Mesenchymal stem cell (in vitro differentiated cells and primary cell): ENCODE results near the gene THADA.

ENCODE experiments used
- DNase-seq: peaks from one replicate; pipeline ENCODE4 v3.0.0-alpha.2; 2013
- H2AFZ ChIP-seq: one replicate; pipeline ENCODE4 v1.6.1; 2013; ENCODE audit warnings: low read depth, mild to moderate bottlenecking, control low read depth, inconsistent platforms, low read length, moderate library complexity
- H2AK5ac ChIP-seq: 2 replicates; pipeline ENCODE4 v1.6.1; 2013; ENCODE audit warnings: low read length, moderate library complexity, mild to moderate bottlenecking, inconsistent platforms; ENCODE audit not compliant: severe bottlenecking
- H2BK120ac ChIP-seq: one replicate; pipeline ENCODE4 v1.6.1; 2013; ENCODE audit warnings: low read depth, mild to moderate bottlenecking, inconsistent platforms, low read length, moderate library complexity
- H2BK12ac ChIP-seq, 2 experiments: one replicate each; pipeline ENCODE4 v1.6.1; 2013; ENCODE audit warnings: inconsistent platforms in 2 of 2, low read length in 2 of 2, mild to moderate bottlenecking in 2 of 2, moderate library complexity in 2 of 2, control low read depth in 1 of 2
- H2BK15ac ChIP-seq: one replicate; pipeline ENCODE4 v1.6.1; 2013; ENCODE audit warnings: mild to moderate bottlenecking, low read depth, inconsistent platforms; ENCODE audit not compliant: poor library complexity, severe bottlenecking
- H2BK5ac ChIP-seq: 2 replicates; pipeline ENCODE4 v1.6.1; 2013; ENCODE audit warnings: low read depth, mild to moderate bottlenecking, low read length, control low read depth, inconsistent platforms; ENCODE audit not compliant: poor library complexity, severe bottlenecking
- H3K14ac ChIP-seq, 2 experiments: one replicate each; pipeline ENCODE4 v1.6.1; 2013; ENCODE audit warnings: inconsistent platforms in 2 of 2, low read length in 2 of 2, control low read depth in 1 of 2, mild to moderate bottlenecking in 1 of 2, moderate library complexity in 1 of 2
- H3K18ac ChIP-seq, 2 experiments: one replicate each; pipeline ENCODE4 v1.6.1; 2013; ENCODE audit warnings: inconsistent platforms in 2 of 2, low read length in 2 of 2, control low read depth in 1 of 2, low read depth in 1 of 2, mild to moderate bottlenecking in 1 of 2
- H3K23ac ChIP-seq, 2 experiments: one replicate each; pipeline ENCODE4 v1.6.1; 2013; ENCODE audit warnings: inconsistent platforms in 2 of 2, low read length in 2 of 2, mild to moderate bottlenecking in 2 of 2, moderate library complexity in 2 of 2, control low read depth in 1 of 2
- H3K27ac ChIP-seq: 2 replicates; pipeline ENCODE4 v1.5.1; 2013; ENCODE audit warnings: mild to moderate bottlenecking, moderate library complexity, low read length, control low read depth, inconsistent platforms; ENCODE audit not compliant: poor library complexity, severe bottlenecking
- H3K27me3 ChIP-seq, 2 experiments: 2 replicates each; pipeline versions ENCODE4 v1.6.1 to v1.7.0; 2013; ENCODE audit warnings: low read length in 2 of 2, mild to moderate bottlenecking in 2 of 2, moderate library complexity in 2 of 2, control low read depth in 1 of 2, inconsistent platforms in 1 of 2; ENCODE audit not compliant: control insufficient read depth in 1 of 2, insufficient read depth in 1 of 2
- H3K36me3 ChIP-seq, 2 experiments: 2 replicates each; pipeline versions ENCODE4 v1.6.1 to v1.7.0; 2013; ENCODE audit warnings: low read length in 2 of 2, control low read depth in 1 of 2, inconsistent platforms in 1 of 2, low read depth in 1 of 2, mild to moderate bottlenecking in 1 of 2; ENCODE audit not compliant: insufficient read depth in 2 of 2, control insufficient read depth in 1 of 2
- H3K4ac ChIP-seq, 2 experiments: one replicate each; pipeline ENCODE4 v1.6.1; 2013; ENCODE audit warnings: inconsistent platforms in 2 of 2, low read length in 2 of 2, mild to moderate bottlenecking in 2 of 2, moderate library complexity in 2 of 2, control low read depth in 1 of 2, low read depth in 1 of 2
- H3K4me1 ChIP-seq: 2 replicates; pipeline ENCODE4 v1.6.1; 2013; ENCODE audit warnings: low read depth, low read length, control low read depth; ENCODE audit not compliant: control insufficient read depth, insufficient read depth
- H3K4me2 ChIP-seq: 2 replicates; pipeline ENCODE4 v1.6.1; 2013; ENCODE audit warnings: low read length, mild to moderate bottlenecking, inconsistent platforms; ENCODE audit not compliant: poor library complexity, severe bottlenecking
- H3K4me3 ChIP-seq, 2 experiments: 2 replicates each; pipeline versions ENCODE4 v1.5.1 to v1.7.0; 2013; ENCODE audit warnings: low read length in 2 of 2, mild to moderate bottlenecking in 2 of 2, control low read depth in 1 of 2, low read depth in 1 of 2; ENCODE audit not compliant: insufficient read depth in 1 of 2
- H3K79me1 ChIP-seq: replicated peaks from 2 replicates; pipeline ENCODE4 v1.6.1; 2013; ENCODE audit warnings: mild to moderate bottlenecking, control low read depth, low read length, inconsistent platforms; ENCODE audit not compliant: poor library complexity, severe bottlenecking
- H3K9ac ChIP-seq: 2 replicates; pipeline ENCODE4 v1.7.0; 2013; ENCODE audit warnings: mild to moderate bottlenecking, low read length, moderate library complexity
- H3K9me3 ChIP-seq: 2 replicates; pipeline ENCODE4 v1.7.0; 2013; ENCODE audit warnings: mild to moderate bottlenecking, low read length; ENCODE audit not compliant: control insufficient read depth
- H4K8ac ChIP-seq: one replicate; pipeline ENCODE4 v1.6.1; 2013; ENCODE audit warnings: inconsistent platforms, mild to moderate bottlenecking, low read length, moderate library complexity
- H4K91ac ChIP-seq: one replicate; pipeline ENCODE4 v1.6.1; 2013; ENCODE audit warnings: mild to moderate bottlenecking, low read length, inconsistent platforms
- whole genome bisulfite sequencing: methylation state at CpG from one replicate; pipeline ENCODE4 v1.1.7; 2013; ENCODE audit warnings: mixed read lengths; 5-methylcytosine and 5-hydroxymethylcytosine counted together

Gene THADA

GRCh38 chr2:43193652-43194120 is 402.2 kb downstream of the THADA start:
- peak overlapping the region; percentile 54 for H2BK5ac ChIP-seq
- H3K36me3 ChIP-seq, result peaks cover 0 to 3% of the 10 kb centered on the region in 2 experiments
- H3K18ac ChIP-seq, result peak overlapping the region; percentile 14 to 37
- peaks cover 52% of the 10 kb centered on the region for H3K4me1 ChIP-seq
- H3K9me3 ChIP-seq, result no peaks in the 10 kb centered on the region
- no peak overlapping the region for H2BK120ac ChIP-seq
- H4K8ac ChIP-seq, result peak overlapping the region; percentile 22
- peak overlapping the region; percentile 6 for H2BK15ac ChIP-seq
- H3K14ac ChIP-seq, result peak overlapping the region in 1 of 2 experiments; percentile 13
- H2AFZ ChIP-seq, result no peak overlapping the region
- no peak overlapping the region for H4K91ac ChIP-seq
- H3K4ac ChIP-seq, result no peak overlapping the region
- H2AK5ac ChIP-seq, result peak overlapping the region; percentile 99
- H2BK12ac ChIP-seq, result peak overlapping the region in 1 of 2 experiments; percentile 70
- H3K23ac ChIP-seq, result no peak overlapping the region
- no peaks in the 10 kb centered on the region for H3K79me1 ChIP-seq
- no peak for DNase-seq
- H3K27me3 ChIP-seq, result no peaks in the 10 kb centered on the region
- WGBS, result 50% methylated on average over 1 of the region's 4 CpGs
- H3K4me2 ChIP-seq, result no peak overlapping the region
- H3K9ac ChIP-seq, result no peak overlapping the region
- H3K4me3 ChIP-seq, result no peak overlapping the region
- H3K27ac ChIP-seq, result peak overlapping the region; percentile 72

- 92% methylated on average over 11 of the region's 12 CpGs for WGBS
- H3K18ac ChIP-seq, result peak overlapping the region; percentile 14 to 37
- H3K4ac ChIP-seq, result peak overlapping the region in 1 of 2 experiments; percentile 24
- DNase-seq, result no peak
- no peak overlapping the region for H3K9ac ChIP-seq
- H3K4me3 ChIP-seq, result no peak overlapping the region
- peaks cover 0 to 3% of the 10 kb centered on the region in 2 experiments for H3K36me3 ChIP-seq
- peak overlapping the region in 1 of 2 experiments; percentile 26 for H3K14ac ChIP-seq
- peak overlapping the region; percentile 99 for H2AK5ac ChIP-seq
- no peak overlapping the region for H3K4me2 ChIP-seq
- H3K27ac ChIP-seq, result peak overlapping the region; percentile 72
- H2BK5ac ChIP-seq, result peak overlapping the region; percentile 15
- no peak overlapping the region for H2BK120ac ChIP-seq
- H2BK15ac ChIP-seq, result no peak overlapping the region
- H2AFZ ChIP-seq, result no peak overlapping the region
- H3K23ac ChIP-seq, result no peak overlapping the region
- H3K4me1 ChIP-seq, result peaks cover 46% of the 10 kb centered on the region
- H3K9me3 ChIP-seq, result no peaks in the 10 kb centered on the region
- H3K79me1 ChIP-seq, result no peaks in the 10 kb centered on the region
- H4K8ac ChIP-seq, result peak overlapping the region; percentile 22
- H4K91ac ChIP-seq, result peak overlapping the region; percentile 28
- peak overlapping the region; percentile 63 to 70 for H2BK12ac ChIP-seq
- no peaks in the 10 kb centered on the region for H3K27me3 ChIP-seq
These were observed 402.8 kb downstream of the THADA start for GRCh38 chr2:43192744-43193651.

- H2BK120ac ChIP-seq, result no peak overlapping the region
- peaks cover 0 to 3% of the 10 kb centered on the region in 2 experiments for H3K36me3 ChIP-seq
- no peaks in the 10 kb centered on the region for H3K9me3 ChIP-seq
- no peak overlapping the region for H4K91ac ChIP-seq
- H2BK5ac ChIP-seq, result no peak overlapping the region
- H3K23ac ChIP-seq, result no peak overlapping the region
- H3K79me1 ChIP-seq, result no peaks in the 10 kb centered on the region
- no peak overlapping the region for H3K4me2 ChIP-seq
- H2BK12ac ChIP-seq, result peak overlapping the region; percentile 38 to 66
- H3K27me3 ChIP-seq, result no peaks in the 10 kb centered on the region
- no peak overlapping the region for H3K9ac ChIP-seq
- DNase-seq, result no peak
- H2AK5ac ChIP-seq, result peak overlapping the region; percentile 94
- no peak overlapping the region for H3K27ac ChIP-seq
- H4K8ac ChIP-seq, result peak overlapping the region; percentile 78
- no peak overlapping the region for H3K4me3 ChIP-seq
- no peak overlapping the region for H3K14ac ChIP-seq
- peak overlapping the region; percentile 14 for H2BK15ac ChIP-seq
- no peak overlapping the region for H3K4ac ChIP-seq
- peaks cover 41% of the 10 kb centered on the region for H3K4me1 ChIP-seq
- peak overlapping the region in 1 of 2 experiments; percentile 17 for H3K18ac ChIP-seq
- 83% methylated on average over 3 of the region's 3 CpGs for whole genome bisulfite sequencing
- H2AFZ ChIP-seq, result no peak overlapping the region
These were observed 403.8 kb downstream of the THADA start for GRCh38 chr2:43191947-43192516.
